K562 (cell line): ENCODE measurements around the gene PDCD7. TPM values are rescaled to one million over a fixed set of nuclear protein-coding genes. Genes with fewer than 3 reads are reported as not detected.
A peak's percentile ranks its signal among the peaks of the same experiment; 100 is the strongest.

Experiments
- BDP1 ChIP-seq: IDR thresholded peaks from 3 replicates; pipeline ENCODE4 v1.6.1; 2011; ENCODE audit not compliant: insufficient read length, insufficient read depth
- CXXC5 ChIP-seq: fragments of 250-450 bp; sonication (Bioruptor Pico); IDR thresholded peaks from 2 replicates; pipeline ENCODE4 v1.8.0; 2022; ENCODE audit warnings: inconsistent platforms, mild to moderate bottlenecking, moderate library complexity
- E2F1 ChIP-seq: sonication (generic); formaldehyde crosslinking; IDR thresholded peaks from 2 replicates; pipeline ENCODE4 v1.8.1; 2023; ENCODE audit warnings: mild to moderate bottlenecking, missing genetic modification reagents, moderate library complexity
- MTA3 ChIP-seq: fragments of 450-650 bp; formaldehyde crosslinking; IDR thresholded peaks from 2 replicates; pipeline ENCODE4 v1.6.1; 2017; ENCODE audit warnings: mild to moderate bottlenecking, borderline replicate concordance
- NEUROD1 ChIP-seq: fragments of 150-350 bp; IDR thresholded peaks from 2 replicates; pipeline ENCODE4 v1.6.1; 2014; ENCODE audit warnings: borderline replicate concordance, low read length, low read depth; ENCODE audit not compliant: partially characterized antibody
- STAG1 ChIP-seq: sonication (generic); formaldehyde crosslinking; IDR thresholded peaks from 2 replicates; pipeline ENCODE4 v1.5.0; 2020; ENCODE audit warnings: missing genetic modification reagents, borderline replicate concordance
- TFAM ChIP-seq: fragments of 250-450 bp; sonication (Bioruptor Pico); conservative IDR thresholded peaks from 2 replicates; pipeline ENCODE4 v1.5.0; 2021; ENCODE audit warnings: mild to moderate bottlenecking, moderate library complexity
- XRCC3 ChIP-seq: fragments of 450-650 bp; IDR thresholded peaks from 2 replicates; pipeline ENCODE4 v1.6.1; 2017; ENCODE audit warnings: mild to moderate bottlenecking, moderate library complexity
- ZNF12 ChIP-seq: sonication (generic); formaldehyde crosslinking; IDR thresholded peaks from 2 replicates; pipeline ENCODE4 v1.4.0; 2020; ENCODE audit warnings: mild to moderate bottlenecking, missing genetic modification reagents
- ZNF184 ChIP-seq: sonication (generic); formaldehyde crosslinking; IDR thresholded peaks from 2 replicates; pipeline ENCODE4 v1.5.0; 2020; ENCODE audit warnings: missing genetic modification reagents
- ZNF280B ChIP-seq: fragments of 250-450 bp; sonication (Bioruptor Pico); IDR thresholded peaks from 2 replicates; pipeline ENCODE4 v1.5.1; 2021; ENCODE audit warnings: mild to moderate bottlenecking
- ZNF586 ChIP-seq: fragments of 450-650 bp; formaldehyde crosslinking; conservative IDR thresholded peaks from 2 replicates; pipeline ENCODE4 v1.4.0; 2020; ENCODE audit warnings: mild to moderate bottlenecking, moderate library complexity
- ZNF699 ChIP-seq: fragments of 250-450 bp; sonication (Bioruptor Pico); IDR thresholded peaks from 2 replicates; pipeline ENCODE4 v1.8.0; 2021; ENCODE audit warnings: mild to moderate bottlenecking, moderate library complexity; ENCODE audit not compliant: insufficient replicate concordance
- ZNF76 ChIP-seq: fragments of 250-450 bp; sonication (Bioruptor Pico); IDR thresholded peaks from 2 replicates; pipeline ENCODE4 v1.4.0; 2020; ENCODE audit warnings: mild to moderate bottlenecking, moderate library complexity, borderline replicate concordance
- polyA plus RNA-seq, 8 experiments: library from polyadenylated mRNA; depleted of rRNA in 4 of 8; stranded (reverse) in 5 of 8; unstranded in 3 of 8; fragments of >200 nt; fragmentation: Nextera tagmentation in 2 of 8; fragmentation: Illumina TruSeq in 1 of 8; extraction: Ambion mirVana in 2 of 8; extraction: Trizol in 1 of 8; gene quantifications; 2 replicates each; pipeline versions ENCODE4 v1.2.1 to v1.2.3, GENCODE V29; 2011 to 2014; ENCODE audit warnings: inconsistent platforms in 1 of 8, missing spikeins in 1 of 8
- total RNA-seq, 7 experiments: library from RNA; depleted of rRNA in 6 of 7; stranded (reverse); fragments of >200 nt in 6 of 7; fragmentation: Illumina TruSeq in 2 of 7; extraction: Trizol in 2 of 7; gene quantifications; 2 replicates each; pipeline versions ENCODE4 v1.2.1 to v1.2.3, GENCODE V29; 2011 to 2021; ENCODE audit warnings: low replicate concordance in 1 of 7
- TF ChIP-seq, protein P1 (sequence below): sonication (generic); formaldehyde crosslinking; IDR thresholded peaks from 2 replicates; pipeline ENCODE4 v1.8.1; 2023; ENCODE audit warnings: missing genetic modification reagents, mild to moderate bottlenecking, borderline replicate concordance
- TF ChIP-seq, protein P2 (sequence below): fragments of 250-450 bp; sonication (Bioruptor Pico); IDR thresholded peaks from 2 replicates; pipeline ENCODE4 v1.8.0; 2021; ENCODE audit warnings: mild to moderate bottlenecking, moderate library complexity

The PDCD7 gene
- total and polyA plus RNA-seq, 9 of the 15 experiments (the other 6 are each of a cell fraction or from before 2014, with no cell fraction given), result 11.8 to 30.2 (median 18.8) TPM

GRCh38 chr15:65133548-65134200 lies at the start of gene PDCD7 (continued):
- TF ChIP-seq ZNF280B (CRISPR knock-in tag), result no peak
- TF ChIP-seq BDP1, result no peak
- no peak for TF ChIP-seq XRCC3
- TF ChIP-seq ZNF184 (CRISPR knock-in tag), result no peak
- TF ChIP-seq MTA3, result peak; percentile 56; the same call in 1 of the 2 replicates
- TF ChIP-seq E2F1 (CRISPR knock-in tag), result no peak
- no peak for TF ChIP-seq STAG1 (CRISPR knock-in tag)
- TF ChIP-seq ZNF699 (CRISPR knock-in tag), result no peak
- TF ChIP-seq CXXC5 (CRISPR knock-in tag), result peak; percentile 34; the same call in 1 of the 2 replicates
- TF ChIP-seq, protein P1, sequence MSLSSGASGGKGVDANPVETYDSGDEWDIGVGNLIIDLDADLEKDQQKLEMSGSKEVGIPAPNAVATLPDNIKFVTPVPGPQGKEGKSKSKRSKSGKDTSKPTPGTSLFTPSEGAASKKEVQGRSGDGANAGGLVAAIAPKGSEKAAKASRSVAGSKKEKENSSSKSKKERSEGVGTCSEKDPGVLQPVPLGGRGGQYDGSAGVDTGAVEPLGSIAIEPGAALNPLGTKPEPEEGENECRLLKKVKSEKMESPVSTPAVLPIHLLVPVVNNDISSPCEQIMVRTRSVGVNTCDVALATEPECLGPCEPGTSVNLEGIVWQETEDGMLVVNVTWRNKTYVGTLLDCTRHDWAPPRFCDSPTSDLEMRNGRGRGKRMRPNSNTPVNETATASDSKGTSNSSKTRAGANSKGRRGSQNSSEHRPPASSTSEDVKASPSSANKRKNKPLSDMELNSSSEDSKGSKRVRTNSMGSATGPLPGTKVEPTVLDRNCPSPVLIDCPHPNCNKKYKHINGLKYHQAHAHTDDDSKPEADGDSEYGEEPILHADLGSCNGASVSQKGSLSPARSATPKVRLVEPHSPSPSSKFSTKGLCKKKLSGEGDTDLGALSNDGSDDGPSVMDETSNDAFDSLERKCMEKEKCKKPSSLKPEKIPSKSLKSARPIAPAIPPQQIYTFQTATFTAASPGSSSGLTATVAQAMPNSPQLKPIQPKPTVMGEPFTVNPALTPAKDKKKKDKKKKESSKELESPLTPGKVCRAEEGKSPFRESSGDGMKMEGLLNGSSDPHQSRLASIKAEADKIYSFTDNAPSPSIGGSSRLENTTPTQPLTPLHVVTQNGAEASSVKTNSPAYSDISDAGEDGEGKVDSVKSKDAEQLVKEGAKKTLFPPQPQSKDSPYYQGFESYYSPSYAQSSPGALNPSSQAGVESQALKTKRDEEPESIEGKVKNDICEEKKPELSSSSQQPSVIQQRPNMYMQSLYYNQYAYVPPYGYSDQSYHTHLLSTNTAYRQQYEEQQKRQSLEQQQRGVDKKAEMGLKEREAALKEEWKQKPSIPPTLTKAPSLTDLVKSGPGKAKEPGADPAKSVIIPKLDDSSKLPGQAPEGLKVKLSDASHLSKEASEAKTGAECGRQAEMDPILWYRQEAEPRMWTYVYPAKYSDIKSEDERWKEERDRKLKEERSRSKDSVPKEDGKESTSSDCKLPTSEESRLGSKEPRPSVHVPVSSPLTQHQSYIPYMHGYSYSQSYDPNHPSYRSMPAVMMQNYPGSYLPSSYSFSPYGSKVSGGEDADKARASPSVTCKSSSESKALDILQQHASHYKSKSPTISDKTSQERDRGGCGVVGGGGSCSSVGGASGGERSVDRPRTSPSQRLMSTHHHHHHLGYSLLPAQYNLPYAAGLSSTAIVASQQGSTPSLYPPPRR (CRISPR knock-in tag), result no peak
- TF ChIP-seq NEUROD1, result no peak
- TF ChIP-seq ZNF12, result no peak
- TF ChIP-seq, protein P2, sequence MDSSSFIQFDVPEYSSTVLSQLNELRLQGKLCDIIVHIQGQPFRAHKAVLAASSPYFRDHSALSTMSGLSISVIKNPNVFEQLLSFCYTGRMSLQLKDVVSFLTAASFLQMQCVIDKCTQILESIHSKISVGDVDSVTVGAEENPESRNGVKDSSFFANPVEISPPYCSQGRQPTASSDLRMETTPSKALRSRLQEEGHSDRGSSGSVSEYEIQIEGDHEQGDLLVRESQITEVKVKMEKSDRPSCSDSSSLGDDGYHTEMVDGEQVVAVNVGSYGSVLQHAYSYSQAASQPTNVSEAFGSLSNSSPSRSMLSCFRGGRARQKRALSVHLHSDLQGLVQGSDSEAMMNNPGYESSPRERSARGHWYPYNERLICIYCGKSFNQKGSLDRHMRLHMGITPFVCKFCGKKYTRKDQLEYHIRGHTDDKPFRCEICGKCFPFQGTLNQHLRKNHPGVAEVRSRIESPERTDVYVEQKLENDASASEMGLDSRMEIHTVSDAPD, result no peak
- no peak for TF ChIP-seq ZNF76 (CRISPR knock-in tag)
- TF ChIP-seq ZNF586 (CRISPR knock-in tag), result no peak
- TF ChIP-seq TFAM (CRISPR knock-in tag), result no peak
